ENCODE results near the gene ELFN2. TPM values are rescaled to one million over a fixed set of nuclear protein-coding genes. Genes with fewer than 3 reads are reported as not detected.

ELFN2 gene
- total RNA-seq, 2 experiments from 2014 or later, result 0.63 to 1.8 TPM

DNA sequence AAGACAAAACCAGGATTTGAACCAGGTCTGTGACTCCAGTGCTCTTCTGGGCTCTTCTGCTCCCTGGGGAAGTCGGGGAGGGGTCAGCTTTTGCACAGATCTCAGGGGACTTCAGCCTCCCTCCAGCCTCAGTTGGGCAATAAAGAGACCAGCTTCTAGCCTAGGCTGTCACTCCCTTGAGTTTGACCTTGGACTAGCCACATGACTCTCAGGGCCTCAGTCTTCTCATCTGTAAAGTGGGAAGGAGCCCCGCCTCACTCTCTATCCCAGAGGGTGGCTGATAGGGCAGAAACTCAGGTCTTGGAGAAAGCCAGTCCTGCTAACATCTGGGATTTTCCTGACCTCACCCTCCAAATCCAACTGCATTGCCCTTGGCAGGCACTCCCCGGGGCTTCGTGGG lies 38.7 kb downstream of the ELFN2 start:
- Histone ChIP-seq H2AFZ (ENCODE audit: low read length) (no peak overlapping the region), H3K36me3 (ENCODE audit: insufficient read depth, low read length) (no peaks in the 10 kb centered on the region), H3K79me2 (ENCODE audit: insufficient read depth, low read depth, low read length) (no peaks in the 10 kb centered on the region), H3K9me2 (ENCODE audit: insufficient read depth, low read length) (no peaks in the 10 kb centered on the region), H3K4me1 (ENCODE audit: insufficient read depth, low read length, poor library complexity, severe bottlenecking) (peaks cover 5% of the 10 kb centered on the region), H3K4me3 (ENCODE audit: low read depth, low read length, poor library complexity, severe bottlenecking) (no peak overlapping the region), H3K27ac (ENCODE audit: low read depth, low read length, poor library complexity, severe bottlenecking) (no peak overlapping the region), H3K9me3 (ENCODE audit: low read length) (no peaks in the 10 kb centered on the region), H4K20me1 (ENCODE audit: insufficient read depth, low read length) (no peaks in the 10 kb centered on the region), H3K4me2 (ENCODE audit: low read length) (no peak overlapping the region)
- ChIA-PET CTCF (ENCODE audit: unreplicated experiment) (no interaction called here), POLR2A (no interaction called here)
- intact Hi-C loops (cut with micrococcal nuclease; ENCODE audit: unreplicated experiment), result no loop called here
- no peak for DNase-seq (ENCODE audit: low spot score)
- no peak for TF ChIP-seq EZH2phosphoT487 (IDR thresholded peaks at IDR 0.05; ENCODE audit: borderline replicate concordance, low read depth, low read length)
- no peak for TF ChIP-seq CTCF (conservative IDR thresholded peaks at IDR 0.05; ENCODE audit: low read length)
- no TSS peak for BruUV-seq (replicated peaks)

DNA sequence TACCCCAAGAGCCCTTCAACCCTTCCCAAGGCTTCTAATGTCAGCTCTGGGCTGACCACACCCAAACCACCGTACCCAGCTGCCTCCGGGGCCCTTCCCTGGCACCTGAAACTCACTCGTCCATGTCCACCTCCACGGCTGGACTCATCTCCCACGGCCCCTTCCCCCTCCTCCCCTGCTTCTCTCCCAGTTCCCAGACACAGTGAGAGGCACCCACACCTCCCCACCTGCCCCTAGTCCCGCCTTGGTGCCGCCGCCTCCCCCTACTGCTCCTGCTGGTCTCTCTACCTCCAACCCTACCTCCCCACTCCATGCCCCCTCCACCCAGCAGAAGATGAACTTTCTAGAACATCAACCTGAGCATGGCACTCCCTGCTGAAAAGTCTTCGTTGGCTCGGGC lies 39.5 kb downstream of the ELFN2 start:
- BruUV-seq (replicated peaks), result no TSS peak
- ChIA-PET CTCF (ENCODE audit: unreplicated experiment) (no interaction called here), POLR2A (no interaction called here)
- H4K20me1 ChIP-seq (ENCODE audit: insufficient read depth, low read length), result no peaks in the 10 kb centered on the region
- peaks cover 12% of the 10 kb centered on the region for H3K4me1 ChIP-seq (ENCODE audit: insufficient read depth, low read length, poor library complexity, severe bottlenecking)
- H3K9me3 ChIP-seq (ENCODE audit: low read length), result no peaks in the 10 kb centered on the region
- no peaks in the 10 kb centered on the region for H3K36me3 ChIP-seq (ENCODE audit: insufficient read depth, low read length)
- H2AFZ ChIP-seq (ENCODE audit: low read length), result no peak overlapping the region
- H3K9me2 ChIP-seq (ENCODE audit: insufficient read depth, low read length), result no peaks in the 10 kb centered on the region
- TF ChIP-seq CTCF (conservative IDR thresholded peaks at IDR 0.05; ENCODE audit: low read length) (no peak), EZH2phosphoT487 (IDR thresholded peaks at IDR 0.05; ENCODE audit: borderline replicate concordance, low read depth, low read length) (no peak)
- intact Hi-C loops (cut with micrococcal nuclease; ENCODE audit: unreplicated experiment), result no loop called here
- no peak overlapping the region for H3K27ac ChIP-seq (ENCODE audit: low read depth, low read length, poor library complexity, severe bottlenecking)
- no peak overlapping the region for H3K4me2 ChIP-seq (ENCODE audit: low read length)
- H3K4me3 ChIP-seq (ENCODE audit: low read depth, low read length, poor library complexity, severe bottlenecking), result no peak overlapping the region
- DNase-seq (ENCODE audit: low spot score), result no peak
- H3K79me2 ChIP-seq (ENCODE audit: insufficient read depth, low read depth, low read length), result no peaks in the 10 kb centered on the region

- Histone ChIP-seq H3K36me3 (ENCODE audit: insufficient read depth, low read length) (no peaks in the 10 kb centered on the region), H3K4me3 (ENCODE audit: low read depth, low read length, poor library complexity, severe bottlenecking) (no peak overlapping the region), H4K20me1 (ENCODE audit: insufficient read depth, low read length) (no peaks in the 10 kb centered on the region), H3K4me2 (ENCODE audit: low read length) (no peak overlapping the region), H3K79me2 (ENCODE audit: insufficient read depth, low read depth, low read length) (no peaks in the 10 kb centered on the region), H3K27ac (ENCODE audit: low read depth, low read length, poor library complexity, severe bottlenecking) (no peak overlapping the region), H2AFZ (ENCODE audit: low read length) (no peak overlapping the region), H3K4me1 (ENCODE audit: insufficient read depth, low read length, poor library complexity, severe bottlenecking) (peaks cover 22% of the 10 kb centered on the region), H3K9me2 (ENCODE audit: insufficient read depth, low read length) (no peaks in the 10 kb centered on the region), H3K9me3 (ENCODE audit: low read length) (no peaks in the 10 kb centered on the region)
- no peak for TF ChIP-seq CTCF (conservative IDR thresholded peaks at IDR 0.05; ENCODE audit: low read length)
- TF ChIP-seq EZH2phosphoT487 (IDR thresholded peaks at IDR 0.05; ENCODE audit: borderline replicate concordance, low read depth, low read length), result no peak
- intact Hi-C loops (cut with micrococcal nuclease; ENCODE audit: unreplicated experiment), result no loop called here
- no peak for DNase-seq (ENCODE audit: low spot score)
- ChIA-PET CTCF (ENCODE audit: unreplicated experiment) (no interaction called here), POLR2A (no interaction called here)
- no TSS peak for BruUV-seq (replicated peaks)
Measured at GRCh38 chr22:37386441-37386840, 40.8 kb downstream of the ELFN2 start.

Measured in OCI-LY7 (cell line).